Amniotic stem cell (primary cell): ENCODE results near the gene SLC35A2.
A peak's percentile ranks its signal among the peaks of the same experiment; 100 is the strongest.

ENCODE experiments used
- DNase-seq: peaks from one replicate; lab custom pipeline; 2025; lab: John Stamatoyannopoulos, UW

The SLC35A2 gene

GRCh38 chrX:48927736-48928382, 16.4 kb upstream of the SLC35A2 start:
- no peak for DNase-seq

- DNase-seq, result no peak
These were observed 15.7 kb upstream of the SLC35A2 start for GRCh38 chrX:48927123-48927522.

GRCh38 chrX:48924270-48924669, 12.8 kb upstream of the SLC35A2 start:
- no peak for DNase-seq

GRCh38 chrX:48923771-48924170, 12.3 kb upstream of the SLC35A2 start:
- DNase-seq, result no peak

- DNase-seq, result no peak
These were observed 9.3 kb upstream of the SLC35A2 start for GRCh38 chrX:48920718-48921104.

- no peak for DNase-seq
These were observed 8.7 kb upstream of the SLC35A2 start for GRCh38 chrX:48919947-48920717.

GRCh38 chrX:48919360-48919841, 8.0 kb upstream of the SLC35A2 start:
- no peak for DNase-seq

- DNase-seq, result peak; percentile 18
These were observed 7.3 kb upstream of the SLC35A2 start, which contains the start of gene PIM2 for GRCh38 chrX:48918643-48919340. Gene PIM2, minus strand, starts transcription at chrX:48919024. Its CDS starts 190 bp downstream, at chrX:48918834.

- DNase-seq, result no peak
These were observed 6.8 kb upstream of the SLC35A2 start for GRCh38 chrX:48918301-48918642.

- DNase-seq, result peak; percentile 61
These were observed 5.9 kb upstream of the SLC35A2 start for GRCh38 chrX:48917139-48918001.

GRCh38 chrX:48914593-48915493, 3.4 kb upstream of the SLC35A2 start:
- DNase-seq, result no peak

GRCh38 chrX:48913605-48914366, 2.3 kb upstream of the SLC35A2 start:
- no peak for DNase-seq

- no peak for DNase-seq
These were observed 477 bp downstream of the SLC35A2 start for GRCh38 chrX:48910926-48911411.

GRCh38 chrX:48909703-48910294, 1.6 kb downstream of the SLC35A2 start:
- DNase-seq, result no peak

GRCh38 chrX:48908600-48908999, 2.8 kb downstream of the SLC35A2 start:
- DNase-seq, result no peak

GRCh38 chrX:48905090-48905790, 6.2 kb downstream of the SLC35A2 start:
- no peak for DNase-seq

- DNase-seq, result no peak
These were observed 6.8 kb downstream of the SLC35A2 start for GRCh38 chrX:48904626-48905025.

GRCh38 chrX:48904180-48904579, 7.3 kb downstream of the SLC35A2 start:
- no peak for DNase-seq

- DNase-seq, result no peak
These were observed 8.2 kb downstream of the SLC35A2 start for GRCh38 chrX:48903290-48903689.
